ENCODE data around the gene UBAP1L.
"Not testable (repeated sequence)": the region's sequence is repeated elsewhere in the genome, so short reads cannot be mapped to it uniquely, and the experiment has no call there.

The UBAP1L gene

GRCh38 chr15:65099801-65100200 is 15.2 kb downstream of the UBAP1L start:
- not testable (repeated sequence) for DNase-seq (ENCODE audit: low spot score)

- no peak for DNase-seq (ENCODE audit: low spot score)
Observed at GRCh38 chr15:65099336-65099735, 15.7 kb downstream of the UBAP1L start.

DNA sequence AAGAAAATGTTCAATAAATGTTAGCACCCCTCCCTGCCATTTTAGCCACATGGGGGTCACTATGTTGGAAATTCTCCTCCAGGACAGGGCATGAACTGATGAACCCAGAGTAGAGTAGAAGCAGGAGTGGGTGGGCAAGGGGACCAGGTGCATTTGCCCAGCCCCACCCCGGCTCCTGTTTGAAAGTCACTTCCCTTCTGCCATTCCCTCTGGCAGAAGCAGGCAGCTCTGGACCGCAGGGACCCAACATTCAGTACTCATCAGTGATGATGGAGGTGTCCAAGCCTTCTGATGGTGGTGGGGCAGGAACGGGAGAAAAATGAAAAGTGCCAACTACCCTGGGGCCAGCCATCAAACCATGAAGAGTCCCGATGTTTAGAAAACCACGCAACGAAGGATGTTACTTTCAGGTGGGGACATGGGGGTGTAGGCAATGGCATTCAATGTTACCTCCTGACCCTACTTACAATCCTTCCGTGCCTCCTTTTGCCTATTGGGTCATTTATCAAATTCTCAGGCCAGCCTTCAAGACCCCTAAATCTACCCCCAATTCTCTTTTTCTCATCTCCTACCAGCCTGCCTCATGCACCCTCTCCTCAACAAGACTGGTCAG is 17.2 kb downstream of the UBAP1L start:
- DNase-seq (ENCODE audit: low spot score) = no peak

- DNase-seq (ENCODE audit: low spot score) = no peak
Observed at GRCh38 chr15:65096481-65097385, 18.3 kb downstream of the UBAP1L start.

DNA sequence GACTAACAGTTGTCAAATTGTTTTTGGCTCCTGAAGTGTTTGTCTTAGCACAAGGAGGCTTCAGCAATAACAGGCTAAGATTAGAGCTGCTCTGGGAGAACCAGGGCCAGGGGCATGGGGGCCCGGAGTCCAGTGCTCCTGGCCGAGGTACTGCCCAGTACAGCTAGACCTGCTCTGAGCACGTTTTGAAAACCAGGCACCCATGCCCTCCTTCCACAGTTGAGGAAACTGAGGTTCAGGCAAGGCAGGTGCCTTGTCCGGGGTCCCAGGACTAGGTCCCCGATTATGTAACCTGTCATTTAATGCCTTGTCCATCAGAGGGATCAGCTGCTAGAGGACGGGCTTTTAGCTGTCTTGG is 19.3 kb downstream of the UBAP1L start:
- no peak for DNase-seq (ENCODE audit: low spot score)

DNA sequence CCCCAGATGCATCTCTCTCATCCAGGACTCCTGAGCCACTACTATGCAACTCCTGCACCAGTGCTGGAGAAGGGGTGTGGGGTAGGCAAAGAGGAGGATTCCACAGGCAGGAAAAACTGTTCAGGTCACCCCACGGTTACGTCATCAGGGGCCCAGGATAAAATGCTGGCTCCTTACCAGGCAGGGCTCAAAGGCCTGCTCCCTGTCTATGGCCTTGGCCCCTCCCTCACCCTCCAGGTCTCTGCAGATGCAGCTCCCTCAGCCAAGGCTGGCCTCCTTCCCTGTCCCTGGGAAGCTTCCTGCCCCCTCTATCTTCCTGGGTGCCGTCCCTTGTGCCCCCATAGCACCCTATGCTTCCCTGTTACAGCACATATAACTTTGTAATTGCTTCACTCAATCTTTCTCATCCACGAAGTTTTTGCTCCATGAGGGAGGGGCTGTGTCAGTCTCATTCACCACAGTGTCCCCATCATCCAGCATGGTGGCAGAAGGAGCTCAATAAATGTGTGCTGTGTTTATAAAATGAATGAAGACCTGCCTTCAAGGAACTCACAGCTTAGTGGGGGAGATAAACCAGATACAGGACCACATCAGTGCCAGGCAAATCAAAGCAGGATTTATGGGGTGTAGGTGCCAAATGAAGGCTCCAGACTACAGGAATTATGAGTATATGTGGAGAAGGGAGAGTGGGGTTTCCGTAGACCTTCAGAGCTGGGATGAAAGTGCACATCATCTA is 19.8 kb downstream of the UBAP1L start:
- DNase-seq (ENCODE audit: low spot score) = no peak

GRCh38 chr15:65094294-65094995 is 20.6 kb downstream of the UBAP1L start:
- DNase-seq (ENCODE audit: low spot score) = no peak

GRCh38 chr15:65093793-65094170 is 21.2 kb downstream of the UBAP1L start:
- DNase-seq (ENCODE audit: low spot score) = not testable (repeated sequence)

DNA sequence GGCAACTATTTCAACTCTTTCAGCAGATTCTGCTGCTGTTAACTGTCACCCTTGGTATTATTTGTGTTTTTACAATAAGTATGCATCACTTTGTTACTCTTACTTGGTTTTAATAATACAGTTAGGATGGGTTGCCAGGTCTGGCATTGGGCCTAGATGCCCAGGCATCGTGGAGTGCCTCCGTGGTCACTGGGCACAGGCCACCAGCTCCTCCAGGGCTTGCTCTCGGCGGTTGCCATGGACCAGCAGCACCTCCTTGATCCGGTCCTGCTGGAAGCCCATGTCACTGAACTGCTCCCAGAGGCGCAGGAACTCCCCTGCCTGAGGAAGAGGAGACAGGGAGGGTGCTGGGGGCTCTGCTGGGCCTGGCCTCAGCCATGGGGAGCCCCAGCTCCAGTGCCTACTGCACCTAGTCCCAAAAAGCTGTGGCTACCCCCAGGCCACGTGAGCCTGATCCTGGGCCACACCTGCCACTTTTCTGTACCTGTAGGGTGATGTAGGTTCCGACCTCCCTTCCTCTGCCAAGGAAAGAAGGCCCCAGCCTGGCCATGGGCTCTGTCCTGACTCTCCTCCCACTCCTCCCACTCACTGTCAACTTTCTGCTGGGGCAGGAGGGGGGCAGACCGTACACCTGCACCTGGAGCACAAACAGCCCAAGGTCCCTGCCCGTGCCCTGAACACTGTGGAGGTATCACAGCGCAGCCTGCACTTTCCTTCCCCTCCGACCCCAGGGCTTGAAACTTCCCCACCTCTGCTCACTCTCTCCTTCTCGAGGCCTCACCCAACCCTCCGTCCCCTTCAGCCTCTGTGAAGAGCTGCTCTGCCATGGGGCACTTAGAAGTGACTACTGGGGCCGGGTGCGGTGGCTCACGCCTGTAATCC is 21.8 kb downstream of the UBAP1L start:
- no peak for DNase-seq (ENCODE audit: low spot score)

DNA sequence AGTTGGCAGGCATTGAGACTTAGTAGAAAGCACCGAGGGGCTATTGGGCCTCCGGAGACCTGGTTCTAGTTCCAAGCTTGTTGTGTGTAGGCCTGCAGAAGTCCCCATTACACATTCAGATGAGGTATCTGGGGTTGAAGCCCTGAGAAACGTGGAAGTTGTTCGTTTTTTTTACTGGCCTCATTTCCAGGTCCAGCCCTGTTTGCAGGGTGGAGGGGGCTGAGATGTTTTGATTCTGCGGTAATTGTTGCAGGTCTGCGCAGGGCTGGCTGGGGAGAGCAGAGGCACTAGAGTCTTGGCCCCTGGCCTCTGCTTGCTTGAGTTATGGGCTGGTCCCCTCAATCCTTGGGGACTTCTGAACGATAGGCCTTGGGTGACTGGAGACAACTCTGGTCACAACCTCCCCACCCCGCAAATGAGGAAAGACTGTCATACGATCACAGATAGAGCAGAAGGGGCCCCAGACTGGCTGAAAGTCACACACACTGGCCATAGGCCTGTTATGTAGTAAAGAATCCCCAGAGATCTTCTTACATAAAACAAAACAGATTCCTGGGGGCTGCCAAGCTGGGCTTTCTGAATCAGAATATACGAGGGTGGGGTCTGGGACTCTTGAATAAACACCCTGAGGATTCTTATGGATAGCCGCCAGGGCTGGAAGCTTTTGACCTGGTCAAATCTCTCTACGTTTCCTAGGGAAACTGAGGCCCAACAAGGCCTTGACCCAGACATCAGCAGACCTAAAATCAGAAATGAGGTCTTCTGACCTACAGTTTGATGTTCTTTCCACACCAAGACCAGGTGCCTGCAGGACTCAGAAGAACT is 22.8 kb downstream of the UBAP1L start:
- DNase-seq (ENCODE audit: low spot score) = no peak

GRCh38 chr15:65089206-65089824 is 25.7 kb downstream of the UBAP1L start:
- DNase-seq (ENCODE audit: low spot score) = no peak

GRCh38 chr15:65088643-65089021 is 26.4 kb downstream of the UBAP1L start:
- no peak for DNase-seq (ENCODE audit: low spot score)

- no peak for DNase-seq (ENCODE audit: low spot score)
Observed at GRCh38 chr15:65087873-65088642, 26.9 kb downstream of the UBAP1L start.

DNA sequence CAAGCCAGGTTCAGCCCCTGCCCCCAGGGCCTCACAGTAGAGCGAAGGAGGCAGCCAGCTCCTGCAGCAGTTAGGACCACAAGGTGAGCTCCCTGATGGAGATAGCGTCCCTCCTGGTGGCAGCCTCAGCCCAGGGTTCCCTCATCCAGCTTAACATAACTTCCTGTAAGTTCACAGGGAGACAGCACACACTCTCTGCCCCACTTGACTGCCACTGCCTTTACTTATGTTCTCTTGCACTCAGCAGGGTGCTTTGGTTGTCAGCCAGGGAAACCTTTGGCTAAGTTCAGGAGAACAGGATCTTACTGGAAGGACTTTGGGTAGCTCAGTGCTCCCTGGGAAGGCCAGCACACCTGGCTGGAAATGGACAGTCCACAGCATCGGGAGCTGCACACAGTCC is 27.6 kb downstream of the UBAP1L start:
- DNase-seq (ENCODE audit: low spot score) = no peak

DNA sequence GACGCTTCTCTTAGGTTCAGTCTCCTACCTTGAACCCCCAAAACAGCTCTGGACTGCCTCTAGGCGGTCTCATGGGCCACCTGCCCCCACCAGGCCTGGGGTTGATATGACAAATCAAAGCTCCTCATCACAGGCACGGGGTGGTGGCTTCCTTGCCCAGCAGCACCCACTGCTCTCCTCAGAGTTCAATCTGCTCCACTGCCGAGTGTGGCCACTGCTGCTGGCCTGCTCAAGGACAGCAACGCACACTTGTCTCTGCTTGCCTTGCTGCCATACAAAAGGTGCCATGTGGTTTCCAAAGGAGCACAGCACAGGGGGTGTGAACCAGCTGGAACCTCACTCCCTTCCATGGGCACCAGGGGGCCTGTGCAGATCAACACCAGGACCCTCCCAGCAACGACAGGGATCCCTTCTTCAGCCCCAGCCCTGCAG is 28.3 kb downstream of the UBAP1L start:
- DNase-seq (ENCODE audit: low spot score) = no peak

DNA sequence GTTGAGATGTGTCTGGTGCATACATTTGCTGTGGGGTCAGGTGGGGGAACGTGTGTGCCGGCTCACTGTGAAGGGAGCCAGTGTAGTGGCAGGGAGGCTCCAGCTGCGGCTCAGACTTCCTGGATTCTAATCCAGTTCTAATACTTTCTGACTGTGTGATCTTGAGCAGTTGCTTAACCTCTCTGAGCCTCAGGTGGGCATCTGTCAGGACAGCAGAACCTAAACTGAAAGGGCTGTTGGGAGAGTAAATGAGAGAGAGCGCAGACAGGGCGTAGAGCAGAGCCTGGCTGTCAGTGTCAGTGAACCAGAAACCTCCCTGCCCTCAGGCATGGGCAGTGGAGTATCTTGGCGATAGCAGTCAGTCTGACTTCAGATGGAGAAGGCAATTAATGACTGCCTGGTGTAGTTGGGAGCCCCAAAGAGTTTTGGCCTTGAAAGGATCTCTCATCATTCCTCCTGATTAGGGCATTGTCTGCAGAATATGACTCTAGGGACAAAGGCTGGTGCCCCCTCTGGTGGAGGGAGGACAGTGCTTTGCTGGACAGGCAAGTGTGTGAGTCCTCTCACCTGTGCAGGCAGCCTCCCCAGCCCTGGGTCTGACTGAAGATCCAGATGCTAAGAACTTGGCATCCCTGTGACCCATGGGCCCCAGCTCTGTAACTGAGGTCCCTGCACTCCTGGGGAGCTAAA is 28.9 kb downstream of the UBAP1L start:
- no peak for DNase-seq (ENCODE audit: low spot score)

GRCh38 chr15:65085207-65085753 is 29.7 kb downstream of the UBAP1L start:
- no peak for DNase-seq (ENCODE audit: low spot score)

DNA sequence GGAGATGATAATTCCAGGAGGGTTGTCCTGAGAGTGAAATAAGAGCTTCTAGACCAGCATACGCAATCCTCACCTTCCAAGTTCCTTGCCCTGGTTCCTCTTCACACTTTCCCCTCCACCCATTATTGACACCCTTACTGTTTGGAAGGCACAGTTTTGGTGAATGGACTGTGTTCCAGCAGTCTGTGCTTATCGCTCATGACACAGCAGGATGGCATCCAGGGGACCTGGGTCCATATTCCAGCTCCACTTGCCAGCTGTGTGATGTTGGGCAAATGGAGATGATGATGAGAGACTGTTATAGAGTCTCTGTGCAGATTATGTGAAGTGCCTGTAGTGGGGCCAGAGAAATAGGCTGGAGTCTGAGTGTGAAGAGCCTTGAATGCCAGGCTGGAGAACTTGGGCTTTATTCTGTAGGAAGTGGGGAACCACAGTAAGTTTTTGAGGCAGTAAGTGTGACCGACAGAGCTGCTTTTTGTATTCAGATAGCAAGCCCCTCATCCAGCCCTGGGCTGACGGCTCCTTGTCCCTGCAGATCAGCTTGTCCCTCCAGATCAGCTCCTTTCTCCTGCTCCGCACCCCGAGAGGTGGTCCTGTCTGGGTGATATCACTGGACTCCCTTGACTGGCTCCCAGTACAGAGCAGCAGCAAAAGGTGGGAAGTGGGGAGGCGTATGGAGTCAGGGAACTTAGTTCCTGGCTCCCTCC is 30.3 kb downstream of the UBAP1L start:
- DNase-seq (ENCODE audit: low spot score) = no peak

Measured in kidney capillary endothelial cell (primary cell).